Naive thymus-derived CD4-positive, alpha-beta T cell (primary cell): Measurements from ENCODE around the gene KIF21B. TPM values are rescaled to one million over a fixed set of nuclear protein-coding genes. Genes with fewer than 3 reads are reported as not detected.

ENCODE experiments used
- ATAC-seq: fragments of 150-1000 bp; cut with Tn5 transposase; 2 replicates; pipeline ENCODE4 v1.10.0; 2021; ENCODE audit warnings: mild to moderate bottlenecking, moderate library complexity
- CTCF ChIA-PET: fragments of 350-600 bp; sonication (Branson Sonifier 250); formaldehyde crosslinking; loops from one replicate; lab custom pipeline; 2021; ENCODE audit warnings: antibody characterized with exemption; lab: Charles Lee
- POLR2A ChIA-PET: fragments of 350-600 bp; sonication (Branson Sonifier 250); formaldehyde crosslinking; loops from one replicate; lab custom pipeline; 2021; ENCODE audit warnings: antibody characterized with exemption, inconsistent platforms; lab: Charles Lee
- DNase-seq, 9 donors: peaks; one replicate each; pipeline versions ENCODE4 v3.0.0 to v3.0.0-alpha.2; 2020 to 2022; ENCODE audit warnings: mixed read lengths in 1 of 9
- H3K27ac ChIP-seq: one replicate; pipeline ENCODE4 v1.7.0; 2013; ENCODE audit warnings: mild to moderate bottlenecking, low read depth, low read length, moderate library complexity
- H3K27me3 ChIP-seq, 2 donors: one replicate each; pipeline ENCODE4 v1.7.0; 2013; ENCODE audit warnings: low read length in 2 of 2, mild to moderate bottlenecking in 2 of 2, moderate library complexity in 2 of 2; ENCODE audit not compliant: control insufficient read depth in 2 of 2, insufficient read depth in 2 of 2
- H3K36me3 ChIP-seq, 3 experiments: 1 replicate in 2 of 3; 2 replicates in 1 of 3; pipeline ENCODE4 v1.7.0; 2013; ENCODE audit warnings: low read length in 3 of 3, mild to moderate bottlenecking in 3 of 3, moderate library complexity in 1 of 3; ENCODE audit not compliant: insufficient read depth in 3 of 3, control insufficient read depth in 2 of 3
- H3K4me1 ChIP-seq, 2 donors: one replicate each; pipeline ENCODE4 v1.7.0; 2013; ENCODE audit warnings: low read length in 2 of 2, mild to moderate bottlenecking in 2 of 2, moderate library complexity in 1 of 2; ENCODE audit not compliant: control insufficient read depth in 2 of 2, insufficient read depth in 2 of 2
- H3K4me3 ChIP-seq: 2 replicates; pipeline ENCODE4 v1.7.0; 2013; ENCODE audit warnings: mild to moderate bottlenecking, low read length
- H3K9me3 ChIP-seq, 3 experiments: 1 replicate in 2 of 3; 2 replicates in 1 of 3; pipeline ENCODE4 v1.7.0; 2013; ENCODE audit warnings: low read length in 3 of 3; ENCODE audit not compliant: control insufficient read depth in 2 of 3
- H3K27ac Mint-ChIP-seq, 9 donors: one replicate each; pipeline ENCODE4 v1.8.0; 2020 to 2022; ENCODE audit warnings: mixed read lengths in 9 of 9, mild to moderate bottlenecking in 8 of 9, moderate library complexity in 5 of 9, inconsistent platforms in 2 of 9
- H3K27me3 Mint-ChIP-seq, 5 donors: one replicate each; pipeline ENCODE4 v1.8.0; 2021 to 2022; ENCODE audit warnings: mixed read lengths in 5 of 5, mild to moderate bottlenecking in 1 of 5
- H3K36me3 Mint-ChIP-seq, 5 donors: one replicate each; pipeline ENCODE4 v1.8.0; 2020 to 2022; ENCODE audit warnings: mixed read lengths in 5 of 5, mild to moderate bottlenecking in 3 of 5, inconsistent platforms in 1 of 5
- H3K4me1 Mint-ChIP-seq, 7 donors: one replicate each; pipeline ENCODE4 v1.8.0; 2020 to 2022; ENCODE audit warnings: mixed read lengths in 7 of 7, mild to moderate bottlenecking in 3 of 7, inconsistent platforms in 1 of 7
- H3K4me3 Mint-ChIP-seq, 10 donors: one replicate each; pipeline ENCODE4 v1.8.0; 2020 to 2022; ENCODE audit warnings: mild to moderate bottlenecking in 10 of 10, mixed read lengths in 10 of 10, moderate library complexity in 6 of 10, inconsistent platforms in 2 of 10
- H3K9me3 Mint-ChIP-seq, 11 donors: one replicate each; pipeline ENCODE4 v1.8.0; 2020 to 2022; ENCODE audit warnings: mixed read lengths in 11 of 11, mild to moderate bottlenecking in 4 of 11, inconsistent platforms in 1 of 11, moderate library complexity in 1 of 11
- intact Hi-C, 2 donors: fragments of 100-400 bp; cut with micrococcal nuclease; formaldehyde crosslinking; loops; one replicate each; pipeline ENCODE4 v1.15.1; 2023
- polyA plus RNA-seq, 2 donors: library from polyadenylated mRNA; unstranded; fragments of 300-500 nt; fragmentation: Illumina TruSeq; gene quantifications; one replicate each; pipeline ENCODE4 v1.2.3, GENCODE V29; 2021
- total RNA-seq, 6 experiments: library from RNA in 5 of 6; stranded (reverse) in 5 of 6; gene quantifications; 1 replicate in 5 of 6; 2 replicates in 1 of 6; pipeline ENCODE4 v1.2.3 and lab custom pipeline; 2021 to 2026

The KIF21B gene
- total and polyA plus RNA-seq, 7 experiments from 2014 or later: 3.0 to 97.6 (median 70.3) TPM

GRCh38 chr1:201028461-201028889, 5.0 kb upstream of the KIF21B start:
- no peak overlapping the region for H3K27ac ChIP-seq
- H3K4me3 ChIP-seq: no peak overlapping the region
- Mint-ChIP-seq H3K27ac (no peak overlapping the region), H3K27me3 (peaks cover 0 to 2% (median 0%) of the 10 kb centered on the region in 5 donors), H3K36me3 (no peaks in the 10 kb centered on the region), H3K9me3 (no peaks in the 10 kb centered on the region), H3K4me3 (no peak overlapping the region), H3K4me1 (peaks cover 15 to 40% (median 31%) of the 10 kb centered on the region in 7 donors)
- ATAC-seq (no peak), DNase-seq (no peak)
- CTCF ChIA-PET: interaction anchor here (2.2 kb wide), 1 partner anchor 57 kb away, joined by 4 read pairs; no protein-coding TSS in a partner anchor
- H3K9me3 ChIP-seq: no peaks in the 10 kb centered on the region
- no peaks in the 10 kb centered on the region for H3K27me3 ChIP-seq
- POLR2A ChIA-PET: no interaction called here
- no peaks in the 10 kb centered on the region for H3K36me3 ChIP-seq
- intact Hi-C loops: loop anchor here (10.0 kb wide), 2 partner anchors 476 to 874 kb away; partner anchors contain the start of gene CSRP1 (in 1 of the 2)
- peaks cover 0 to 17% of the 10 kb centered on the region in 2 donors for H3K4me1 ChIP-seq

GRCh38 chr1:201026836-201027235, 3.3 kb upstream of the KIF21B start:
- Mint-ChIP-seq H3K36me3 (peaks cover 0 to 8% (median 0%) of the 10 kb centered on the region in 5 donors), H3K9me3 (no peaks in the 10 kb centered on the region), H3K27ac (peak overlapping the region; percentile 55 to 85 (median 77)), H3K4me3 (peak overlapping the region in 6 of 10 donors; percentile 7 to 62 (median 24)), H3K27me3 (peaks cover 0 to 2% (median 0%) of the 10 kb centered on the region in 5 donors), H3K4me1 (peaks cover 24 to 46% (median 40%) of the 10 kb centered on the region in 7 donors)
- H3K9me3 ChIP-seq: no peaks in the 10 kb centered on the region
- ATAC-seq: no peak
- ChIA-PET POLR2A (interaction anchor here (0.6 to 1.4 kb wide), 3 partner anchors 9 to 87 kb away, joined by 3 read pairs; no protein-coding TSS in a partner anchor), CTCF (interaction anchor here (0.6 to 4.0 kb wide), 7 partner anchors 15 to 1514 kb away, joined by 3 to 14 read pairs (median 4); partner anchors contain the start of gene TMEM9)
- no peaks in the 10 kb centered on the region for H3K27me3 ChIP-seq
- intact Hi-C loops: loop anchor here (10.0 kb wide), 2 partner anchors 478 to 872 kb away; partner anchors contain the start of gene CSRP1 (in 1 of the 2)
- peak overlapping the region; percentile 40 for H3K27ac ChIP-seq
- no peaks in the 10 kb centered on the region for H3K36me3 ChIP-seq
- peaks cover 5 to 26% of the 10 kb centered on the region in 2 donors for H3K4me1 ChIP-seq
- no peak overlapping the region for H3K4me3 ChIP-seq
- no peak for DNase-seq

GRCh38 chr1:201026234-201026633, 2.7 kb upstream of the KIF21B start:
- H3K36me3 ChIP-seq: no peaks in the 10 kb centered on the region
- Mint-ChIP-seq H3K4me3 (peak overlapping the region in 5 of 10 donors; percentile 3 to 61 (median 24)), H3K4me1 (peaks cover 28 to 52% (median 44%) of the 10 kb centered on the region in 7 donors), H3K27me3 (peaks cover 0 to 2% (median 0%) of the 10 kb centered on the region in 5 donors), H3K36me3 (peaks cover 0 to 11% (median 0%) of the 10 kb centered on the region in 5 donors), H3K27ac (peak overlapping the region; percentile 4 to 85 (median 78)), H3K9me3 (no peaks in the 10 kb centered on the region)
- no peaks in the 10 kb centered on the region for H3K27me3 ChIP-seq
- no peak overlapping the region for H3K4me3 ChIP-seq
- ChIA-PET CTCF (interaction anchor here (0.6 to 4.0 kb wide), 9 partner anchors 10 to 921 kb away, joined by 3 to 14 read pairs (median 4); partner anchors contain the start of gene TMEM9), POLR2A (interaction anchor here (1.3 to 2.1 kb wide), 3 partner anchors 8 to 46 kb away, joined by 3 to 6 read pairs (median 4); no protein-coding TSS in a partner anchor)
- H3K4me1 ChIP-seq: peaks cover 11 to 32% of the 10 kb centered on the region in 2 donors
- ATAC-seq (no peak), DNase-seq (no peak)
- peak overlapping the region; percentile 40 for H3K27ac ChIP-seq
- intact Hi-C loops: loop anchor here (10.0 kb wide), 2 partner anchors 479 to 871 kb away; partner anchors contain the start of gene CSRP1 (in 1 of the 2)
- no peaks in the 10 kb centered on the region for H3K9me3 ChIP-seq

GRCh38 chr1:201025571-201026002, 2.1 kb upstream of the KIF21B start:
- Histone ChIP-seq H3K36me3 (no peaks in the 10 kb centered on the region), H3K4me3 (no peak overlapping the region), H3K27me3 (no peaks in the 10 kb centered on the region), H3K4me1 (peaks cover 18 to 39% of the 10 kb centered on the region in 2 donors), H3K9me3 (no peaks in the 10 kb centered on the region), H3K27ac (peak overlapping the region; percentile 40)
- Mint-ChIP-seq H3K36me3 (peaks cover 0 to 15% (median 0%) of the 10 kb centered on the region in 5 donors), H3K9me3 (peaks cover 0 to 2% (median 0%) of the 10 kb centered on the region in 11 donors), H3K4me1 (peaks cover 33 to 58% (median 50%) of the 10 kb centered on the region in 7 donors), H3K27me3 (peaks cover 0 to 2% (median 0%) of the 10 kb centered on the region in 5 donors), H3K4me3 (peak overlapping the region in 4 of 10 donors; percentile 24 to 61 (median 40)), H3K27ac (peak overlapping the region; percentile 4 to 85 (median 67))
- ATAC-seq: no peak
- CTCF ChIA-PET: interaction anchor here (0.6 to 4.0 kb wide), 8 partner anchors 11 to 921 kb away, joined by 3 to 14 read pairs (median 4); no protein-coding TSS in a partner anchor
- intact Hi-C loops: loop anchor here (1.0 to 10.0 kb wide), 3 partner anchors 18 to 871 kb away; partner anchors contain the start of gene CSRP1 (in 1 of the 2)
- no peak for DNase-seq
- POLR2A ChIA-PET: interaction anchor here (1.3 to 2.1 kb wide), 3 partner anchors 8 to 46 kb away, joined by 3 to 6 read pairs (median 4); no protein-coding TSS in a partner anchor

GRCh38 chr1:201024625-201024998, 1.1 kb upstream of the KIF21B start:
- H3K27ac Mint-ChIP-seq: peak overlapping the region in 5 of 9 donors; percentile 28 to 78 (median 75)
- no peak for DNase-seq

More at GRCh38 chr1:201024625-201024998, 1.1 kb upstream of the KIF21B start:
- peaks cover 28 to 48% of the 10 kb centered on the region in 2 donors for H3K4me1 ChIP-seq
- peaks cover 0 to 15% (median 0%) of the 10 kb centered on the region in 5 donors for H3K36me3 Mint-ChIP-seq
- no peaks in the 10 kb centered on the region for H3K9me3 ChIP-seq
- no peaks in the 10 kb centered on the region for H3K36me3 ChIP-seq
- no peak overlapping the region for H3K4me3 ChIP-seq
- no peaks in the 10 kb centered on the region for H3K27me3 Mint-ChIP-seq
- no peak overlapping the region for H3K27ac ChIP-seq
- ChIA-PET POLR2A (interaction anchor here (0.9 to 2.1 kb wide), 2 partner anchors 8 to 24 kb away, joined by 3 to 6 read pairs; no protein-coding TSS in a partner anchor), CTCF (interaction anchor here (4.0 kb wide), 1 partner anchor 17 kb away, joined by 13 read pairs; no protein-coding TSS in a partner anchor)
- peaks cover 0 to 2% (median 0%) of the 10 kb centered on the region in 11 donors for H3K9me3 Mint-ChIP-seq
- H3K4me1 Mint-ChIP-seq: peaks cover 42 to 67% (median 60%) of the 10 kb centered on the region in 7 donors
- peak overlapping the region in 6 of 10 donors; percentile 23 to 97 (median 48) for H3K4me3 Mint-ChIP-seq
- no peak for ATAC-seq
- intact Hi-C loops: loop anchor here (10.0 kb wide), 2 partner anchors 480 to 870 kb away; partner anchors contain the start of gene CSRP1 (in 1 of the 2)
- H3K27me3 ChIP-seq: no peaks in the 10 kb centered on the region
